WERI-Rb-1 (cell line): ENCODE measurements around the gene PDE9A.

Source experiments
- DNase-seq: peaks from one replicate; pipeline ENCODE4 v3.0.0-alpha.2; 2020
- H3K27ac ChIP-seq: fragments of 250-450 bp; sonication (Bioruptor Pico); 2 replicates; pipeline ENCODE4 v1.5.1; 2020; ENCODE audit warnings: mild to moderate bottlenecking, moderate library complexity
- H3K27me3 ChIP-seq: fragments of 250-450 bp; sonication (Bioruptor Pico); 2 replicates; pipeline ENCODE4 v1.5.1; 2021; ENCODE audit warnings: mild to moderate bottlenecking, low read depth, moderate library complexity; ENCODE audit not compliant: insufficient read depth, severe bottlenecking
- H3K36me3 ChIP-seq: fragments of 250-450 bp; sonication (Bioruptor Pico); 2 replicates; pipeline ENCODE4 v1.5.1; 2020; ENCODE audit warnings: mild to moderate bottlenecking, moderate library complexity
- H3K4me3 ChIP-seq: 2 replicates; pipeline ENCODE4 v1.5.1; 2011; ENCODE audit warnings: low read depth, mild to moderate bottlenecking, control low read depth, low read length
- H3K9me3 ChIP-seq: fragments of 250-450 bp; sonication (Bioruptor Pico); 2 replicates; pipeline ENCODE4 v1.5.1; 2021; ENCODE audit warnings: mild to moderate bottlenecking, moderate library complexity; ENCODE audit not compliant: severe bottlenecking
- TF ChIP-seq, protein P1 (sequence below): IDR thresholded peaks from 2 replicates; pipeline ENCODE4 v1.5.1; 2011; ENCODE audit warnings: low read depth, mild to moderate bottlenecking, control low read depth, inconsistent platforms, low read length

PDE9A gene

DNA sequence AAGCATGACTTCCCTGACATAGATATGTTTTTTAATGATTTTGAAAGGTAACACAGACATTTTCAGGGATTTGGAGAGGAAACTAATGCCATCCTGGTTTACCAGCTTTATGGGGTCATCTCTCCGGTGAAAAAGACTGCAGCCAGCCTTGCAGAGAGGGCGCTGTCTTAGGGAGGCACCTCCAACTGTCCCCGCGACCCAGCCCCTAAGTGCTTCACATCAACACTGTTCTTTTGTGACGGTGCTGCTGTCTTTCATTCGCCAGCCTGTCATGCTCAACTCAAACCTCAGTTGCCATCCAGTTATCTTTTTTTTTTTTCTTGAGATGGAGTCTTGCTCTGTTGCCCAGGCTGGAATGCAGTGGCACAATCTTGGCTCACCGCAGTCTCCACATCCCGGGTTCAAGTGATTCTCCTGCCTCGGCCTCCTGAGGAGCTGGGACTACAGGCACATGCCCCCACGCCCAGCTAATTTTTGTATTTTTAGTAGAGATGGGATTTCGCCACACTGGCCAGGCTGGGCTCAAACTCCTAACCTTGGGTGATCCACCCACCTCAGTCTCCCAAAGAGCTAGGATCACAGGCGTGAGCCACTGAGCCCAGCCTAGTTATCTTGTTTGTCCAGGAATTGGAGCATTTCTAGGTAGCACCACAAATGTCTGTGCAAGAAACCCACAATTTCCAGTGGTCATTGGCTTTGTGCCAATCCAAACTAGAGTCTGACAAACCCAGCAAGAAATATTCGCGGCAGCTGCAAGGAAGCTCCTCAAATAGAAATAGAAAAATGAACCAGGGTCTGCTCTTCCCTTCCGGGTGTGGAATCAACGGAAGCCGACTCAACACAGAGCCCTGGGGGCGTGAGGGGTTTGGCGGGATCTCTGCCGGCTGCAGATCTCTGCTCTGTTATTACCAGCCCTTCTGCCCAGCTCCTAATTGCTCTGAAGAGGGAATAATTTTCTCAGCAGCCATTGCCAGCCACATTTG is 24.2 kb downstream of the PDE9A start:
- Histone ChIP-seq H3K36me3 (peaks cover 54% of the 10 kb centered on the region), H3K4me3 (no peak overlapping the region), H3K27ac (no peak overlapping the region), H3K27me3 (no peaks in the 10 kb centered on the region), H3K9me3 (no peaks in the 10 kb centered on the region)
- DNase-seq = no peak
- TF ChIP-seq, protein P1, sequence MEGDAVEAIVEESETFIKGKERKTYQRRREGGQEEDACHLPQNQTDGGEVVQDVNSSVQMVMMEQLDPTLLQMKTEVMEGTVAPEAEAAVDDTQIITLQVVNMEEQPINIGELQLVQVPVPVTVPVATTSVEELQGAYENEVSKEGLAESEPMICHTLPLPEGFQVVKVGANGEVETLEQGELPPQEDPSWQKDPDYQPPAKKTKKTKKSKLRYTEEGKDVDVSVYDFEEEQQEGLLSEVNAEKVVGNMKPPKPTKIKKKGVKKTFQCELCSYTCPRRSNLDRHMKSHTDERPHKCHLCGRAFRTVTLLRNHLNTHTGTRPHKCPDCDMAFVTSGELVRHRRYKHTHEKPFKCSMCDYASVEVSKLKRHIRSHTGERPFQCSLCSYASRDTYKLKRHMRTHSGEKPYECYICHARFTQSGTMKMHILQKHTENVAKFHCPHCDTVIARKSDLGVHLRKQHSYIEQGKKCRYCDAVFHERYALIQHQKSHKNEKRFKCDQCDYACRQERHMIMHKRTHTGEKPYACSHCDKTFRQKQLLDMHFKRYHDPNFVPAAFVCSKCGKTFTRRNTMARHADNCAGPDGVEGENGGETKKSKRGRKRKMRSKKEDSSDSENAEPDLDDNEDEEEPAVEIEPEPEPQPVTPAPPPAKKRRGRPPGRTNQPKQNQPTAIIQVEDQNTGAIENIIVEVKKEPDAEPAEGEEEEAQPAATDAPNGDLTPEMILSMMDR = no peak

DNA sequence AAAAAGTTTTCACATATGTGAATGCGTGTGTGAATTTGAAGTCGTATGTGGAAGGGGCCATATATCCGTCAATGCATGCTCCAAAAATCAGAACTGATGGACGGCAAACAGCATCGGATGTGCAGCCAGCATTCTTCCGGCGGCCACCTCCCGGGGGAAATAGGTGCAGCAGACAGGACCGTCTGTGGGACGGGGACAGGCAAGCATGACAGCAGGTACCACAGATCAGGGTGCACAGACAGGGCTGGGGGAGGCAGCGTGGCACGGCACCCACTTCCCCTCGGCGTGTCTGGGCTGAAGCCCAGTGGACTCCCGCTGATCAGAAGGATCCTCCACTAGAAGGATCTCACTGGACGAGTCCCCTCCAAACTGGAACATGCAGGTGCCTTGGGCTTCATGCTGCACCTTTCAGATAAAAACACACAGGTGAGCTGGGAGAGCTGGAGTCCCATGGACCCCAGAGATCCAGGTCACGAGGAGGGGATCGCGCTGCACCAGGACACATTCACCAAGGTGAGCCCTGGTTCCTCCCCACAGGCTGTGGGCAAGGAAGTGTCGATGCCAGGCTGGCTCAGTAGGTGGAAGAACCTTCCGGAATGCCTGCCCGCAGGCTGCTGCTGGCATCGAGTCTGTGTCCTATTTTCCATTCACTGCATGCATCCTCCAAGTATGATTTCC is 25.3 kb downstream of the PDE9A start:
- Histone ChIP-seq H3K4me3 (no peak overlapping the region), H3K36me3 (peaks cover 50% of the 10 kb centered on the region), H3K27ac (no peak overlapping the region), H3K27me3 (no peaks in the 10 kb centered on the region), H3K9me3 (no peaks in the 10 kb centered on the region)
- DNase-seq = no peak
- TF ChIP-seq, protein P1 = no peak

DNA sequence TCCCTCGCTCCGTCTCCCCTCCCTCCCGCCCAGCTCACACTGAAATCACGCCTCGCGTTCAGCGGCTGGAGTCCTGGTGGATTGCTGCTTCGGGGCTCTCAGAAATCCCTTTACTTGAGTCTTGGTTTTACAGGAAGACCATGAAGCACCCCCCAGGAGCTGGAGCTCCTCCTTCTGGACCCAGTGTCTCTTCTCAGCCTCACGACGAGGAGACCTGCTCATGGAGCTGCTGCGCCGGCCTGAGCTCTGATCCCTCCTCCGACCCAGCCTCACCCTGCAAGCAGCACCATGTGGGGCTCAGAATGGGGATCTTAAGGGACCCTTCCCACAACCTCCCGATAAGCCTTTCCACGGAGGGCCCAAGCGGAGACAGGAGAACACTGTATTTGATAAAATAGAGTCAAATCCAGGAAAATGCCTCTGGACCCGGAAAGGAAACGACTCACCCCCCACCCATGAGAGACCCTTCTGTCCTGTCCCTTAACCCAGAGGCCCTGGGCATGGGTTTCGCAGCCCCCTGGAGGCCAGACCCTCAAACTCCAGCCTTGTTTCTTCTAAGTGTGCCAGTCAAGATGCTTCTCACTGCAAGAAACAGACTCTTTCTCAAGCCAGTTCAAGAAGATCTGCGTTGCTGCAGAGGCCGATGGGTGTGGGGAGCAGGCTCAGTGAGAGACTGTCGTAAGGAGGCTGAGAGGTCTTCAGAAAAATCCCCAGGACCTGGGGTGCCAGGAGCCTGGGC is 26.1 kb downstream of the PDE9A start:
- H3K27ac ChIP-seq = no peak overlapping the region

DNA sequence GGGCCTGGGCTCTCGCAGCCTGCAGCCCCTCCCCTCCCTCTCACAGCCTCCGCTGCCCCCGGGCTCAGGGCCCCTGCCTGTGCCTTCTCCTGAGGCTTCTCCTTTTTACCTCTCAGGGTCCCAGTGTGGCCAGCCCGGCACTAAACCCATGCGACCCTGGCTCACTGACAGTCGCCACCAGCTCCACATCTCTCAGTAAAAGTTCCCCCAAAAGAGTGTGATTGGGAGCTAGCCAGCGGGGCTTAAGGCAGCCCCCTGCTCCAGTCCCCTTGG is 26.6 kb downstream of the PDE9A start:
- Histone ChIP-seq H3K27me3 (no peaks in the 10 kb centered on the region), H3K36me3 (peaks cover 62% of the 10 kb centered on the region), H3K27ac (no peak overlapping the region), H3K4me3 (no peak overlapping the region), H3K9me3 (no peaks in the 10 kb centered on the region)
- TF ChIP-seq, protein P1 = no peak
- no peak for DNase-seq

More for the DNA sequence above, 26.1 kb downstream of the PDE9A start:
- Histone ChIP-seq H3K4me3 (no peak overlapping the region), H3K36me3 (peaks cover 57% of the 10 kb centered on the region), H3K9me3 (no peaks in the 10 kb centered on the region), H3K27me3 (no peaks in the 10 kb centered on the region)
- DNase-seq = no peak
- TF ChIP-seq, protein P1 = peak; percentile 47; the same call in 1 of the 2 replicates

DNA sequence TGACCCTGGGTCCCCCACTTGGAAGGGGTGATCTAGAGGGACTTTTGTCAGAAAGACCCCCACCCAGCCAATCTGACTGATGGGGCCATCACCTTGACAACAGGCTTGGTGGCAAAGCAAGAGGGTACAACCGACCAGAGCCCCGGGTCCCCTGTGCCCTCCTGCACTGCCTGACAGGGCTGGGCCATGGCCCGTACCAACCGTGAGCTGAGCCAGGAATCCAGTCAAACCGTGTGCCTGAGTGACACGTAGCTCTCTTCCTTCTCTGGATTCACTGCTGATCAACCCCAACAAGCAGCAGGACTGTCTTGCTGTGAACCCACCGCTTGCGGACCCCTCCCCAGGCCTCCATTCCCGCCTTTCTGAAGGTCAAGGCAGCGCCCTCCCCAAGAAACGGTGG is 27.0 kb downstream of the PDE9A start:
- Histone ChIP-seq H3K27ac (no peak overlapping the region), H3K4me3 (no peak overlapping the region), H3K36me3 (peaks cover 59% of the 10 kb centered on the region), H3K9me3 (no peaks in the 10 kb centered on the region), H3K27me3 (no peaks in the 10 kb centered on the region)
- TF ChIP-seq, protein P1 = no peak
- no peak for DNase-seq
